Renal cortical epithelial cell (primary cell): ENCODE data around the gene IL19. TPM values are rescaled to one million over a fixed set of nuclear protein-coding genes. Genes with fewer than 3 reads are reported as not detected.

Experiments used
- DNase-seq: peaks from one replicate; pipeline ENCODE4 v3.0.0-alpha.2; 2011; ENCODE audit warnings: low read depth
- total RNA-seq: library from RNA; depleted of rRNA; stranded (reverse); fragments of >200 nt; gene quantifications from 2 replicates; pipeline ENCODE4 v1.2.3, GENCODE V29; 2014

The IL19 gene
- total RNA-seq, 1 donor from 2014 or later: not detected

GRCh38 chr1:206800411-206800810 is 29.8 kb downstream of the IL19 start:
- DNase-seq: peak; percentile 25

- no peak for DNase-seq
These were observed 30.3 kb downstream of the IL19 start for GRCh38 chr1:206800891-206801290.

GRCh38 chr1:206801467-206801866 is 30.9 kb downstream of the IL19 start:
- peak; percentile 39 for DNase-seq

- no peak for DNase-seq
These were observed 31.8 kb downstream of the IL19 start for GRCh38 chr1:206802401-206802800.

GRCh38 chr1:206803221-206803730 is 32.7 kb downstream of the IL19 start:
- no peak for DNase-seq

GRCh38 chr1:206804156-206804737 is 33.7 kb downstream of the IL19 start:
- DNase-seq: no peak

- DNase-seq: no peak
These were observed 34.8 kb downstream of the IL19 start for GRCh38 chr1:206805357-206805756.

- peak; percentile 55 for DNase-seq
These were observed 38.0 kb downstream of the IL19 start for GRCh38 chr1:206808615-206809014.

GRCh38 chr1:206809504-206810084 is 39.0 kb downstream of the IL19 start:
- peak; percentile 53 for DNase-seq

GRCh38 chr1:206812471-206812870 is 41.9 kb downstream of the IL19 start:
- no peak for DNase-seq

GRCh38 chr1:206814716-206815341 is 44.3 kb downstream of the IL19 start:
- peak; percentile 82 for DNase-seq

GRCh38 chr1:206816390-206817287 is 46.1 kb downstream of the IL19 start:
- no peak for DNase-seq

GRCh38 chr1:206821493-206821892 is 50.9 kb downstream of the IL19 start:
- DNase-seq: no peak

- no peak for DNase-seq
These were observed 53.2 kb downstream of the IL19 start for GRCh38 chr1:206823727-206824126.

GRCh38 chr1:206824331-206824730 is 53.8 kb downstream of the IL19 start:
- DNase-seq: no peak

- no peak for DNase-seq
These were observed 55.8 kb downstream of the IL19 start for GRCh38 chr1:206826394-206826793.

- DNase-seq: no peak
These were observed 57.5 kb downstream of the IL19 start for GRCh38 chr1:206828061-206828460.

- no peak for DNase-seq
These were observed 58.2 kb downstream of the IL19 start for GRCh38 chr1:206828765-206829164.

- DNase-seq: no peak
These were observed 58.7 kb downstream of the IL19 start for GRCh38 chr1:206829282-206829681.

- DNase-seq: no peak
These were observed 59.3 kb downstream of the IL19 start for GRCh38 chr1:206829875-206830274.

- DNase-seq: no peak
These were observed 61.1 kb downstream of the IL19 start for GRCh38 chr1:206831650-206832049.

- no peak for DNase-seq
These were observed 61.8 kb downstream of the IL19 start for GRCh38 chr1:206832352-206832880.
